Spleen (tissue), 13 donors: Measurements from ENCODE around the gene NPLOC4. TPM values are rescaled to one million over a fixed set of nuclear protein-coding genes. Genes with fewer than 3 reads are reported as not detected.

Experiments used
- DNase-seq: peaks from one replicate; pipeline ENCODE4 v3.0.0-alpha.2; 2020
- H3K27ac ChIP-seq, 8 donors: fragments of 200-600 bp; sonication (generic) in 7 of 8; 1 replicate in 4 of 8; 2 replicates in 4 of 8; pipeline versions ENCODE4 v1.5.0 to v1.8.0; 2016 to 2021; ENCODE audit warnings: inconsistent platforms in 4 of 8, mild to moderate bottlenecking in 4 of 8, moderate library complexity in 1 of 8
- H3K27me3 ChIP-seq, 7 donors: fragments of 200-600 bp; sonication (generic) in 6 of 7; replicated peaks in 1 of 7; 1 replicate in 4 of 7; 2 replicates in 3 of 7; pipeline versions ENCODE4 v1.5.0 to v1.8.0; 2016 to 2021; ENCODE audit warnings: inconsistent platforms in 3 of 7, mild to moderate bottlenecking in 1 of 7
- H3K36me3 ChIP-seq, 6 donors: fragments of 200-600 bp; sonication (generic) in 5 of 6; 1 replicate in 4 of 6; 2 replicates in 2 of 6; pipeline versions ENCODE4 v1.5.0 to v1.8.0; 2016 to 2021; ENCODE audit warnings: inconsistent platforms in 2 of 6
- H3K4me1 ChIP-seq, 6 donors: fragments of 200-600 bp; sonication (generic) in 5 of 6; 1 replicate in 3 of 6; 2 replicates in 3 of 6; pipeline versions ENCODE4 v1.5.0 to v1.8.0; 2016 to 2021; ENCODE audit warnings: inconsistent platforms in 3 of 6
- H3K4me3 ChIP-seq, 8 donors: fragments of 200-600 bp; sonication (generic) in 7 of 8; 1 replicate in 4 of 8; 2 replicates in 4 of 8; pipeline versions ENCODE4 v1.5.0 to v1.8.0; 2016 to 2021; ENCODE audit warnings: inconsistent platforms in 4 of 8, mild to moderate bottlenecking in 4 of 8, moderate library complexity in 2 of 8
- H3K9me3 ChIP-seq, 8 donors: fragments of 200-600 bp; sonication (generic) in 7 of 8; 1 replicate in 4 of 8; 2 replicates in 4 of 8; pipeline versions ENCODE4 v1.5.0 to v1.8.0; 2016 to 2021; ENCODE audit warnings: inconsistent platforms in 4 of 8
- POLR2A ChIP-seq, 3 donors: fragments of 450-650 bp; IDR thresholded peaks; one replicate each; pipeline ENCODE4 v1.5.1; 2017; ENCODE audit warnings: antibody characterized with exemption in 3 of 3, mild to moderate bottlenecking in 1 of 3
- POLR2AphosphoS5 ChIP-seq, 3 donors: sonication (generic); formaldehyde crosslinking; IDR thresholded peaks; one replicate each; pipeline ENCODE4 v1.5.1; 2017; ENCODE audit warnings: antibody characterized with exemption in 3 of 3
- WGBS, 5 donors: extraction: QIAGEN DNeasy Blood & Tissue Kit in 3 of 5; methylation state at CpG; one replicate each; pipeline versions ENCODE4 v1.1.5 to v1.1.7; 2013 to 2018; 5-methylcytosine and 5-hydroxymethylcytosine counted together
- intact Hi-C: fragments of 100-400 bp; cut with DNase I; formaldehyde crosslinking; loops from one replicate; pipeline ENCODE4 v1.15.0; 2023; ENCODE audit warnings: low total_unique reads
- long read RNA-seq, 2 donors: transcript quantifications; one replicate each; lab custom pipeline, GENCODE V29; 2026
- polyA plus RNA-seq, 3 donors: library from polyadenylated mRNA; stranded (reverse); fragments of 200-250 nt; gene quantifications; one replicate each; pipeline ENCODE4 v1.2.1, GENCODE V29; 2013
- total RNA-seq, 7 donors: library from RNA; depleted of rRNA in 3 of 7; stranded (reverse); fragments of >200 nt in 3 of 7; fragmentation: NEBNext Ultra II Directional in 4 of 7; extraction: Animal tissue kit (Norgen Biotek cat#: 25700) in 4 of 7; gene quantifications; one replicate each; pipeline versions ENCODE4 v1.1.0 to v1.2.1, GENCODE V29; 2016 to 2021
- TF ChIP-seq, protein P1 (sequence below), 11 experiments: fragments of 200-600 bp in 7 of 11; fragments of 450-650 bp in 4 of 11; sonication (generic) in 4 of 11; IDR thresholded peaks in 8 of 11; conservative IDR thresholded peaks in 3 of 11; 1 replicate in 7 of 11; 2 replicates in 4 of 11; pipeline versions ENCODE4 v1.4.0 to v1.8.0; 2016 to 2021; ENCODE audit warnings: antibody characterized with exemption in 11 of 11, inconsistent platforms in 4 of 11, mild to moderate bottlenecking in 1 of 11
- donor health status: healthy with polysubstance abuse.
- donor health status: DM: no; HTN: no; CAD: no; lungs with moderate emphysema.
- donor health status: DM: no; HTN: no; CAD: no.
- donor health status: Bipolar disorder and iron deficiency.
- donor health status: healthy.
- donor health status: DM: no; HTN: no; CAD: no.
- donor health status: DM: yes; HTN: yes; CAD: no.

The NPLOC4 gene
- total RNA-seq = 100 to 1,000 TPM in 4 of 7 donors, 10 to 100 TPM in 3; 68.8 to 130 (median 101) TPM
- polyA plus RNA-seq = 10 to 100 TPM; 19.3 to 42.8 (median 32.2) TPM
- long read RNA-seq, donor 1, full-length matches to known transcripts = 5 of 11 reads
- long read RNA-seq, donor 1, partial matches to known transcripts = 6 of 11 reads
- long read RNA-seq, donor 1, other reads (novel, unspliced or antisense) = 0 of 11 reads
- long read RNA-seq, donor 2, full-length matches to known transcripts = 6 of 6 reads
- long read RNA-seq, donor 2, partial matches to known transcripts = 0 of 6 reads
- long read RNA-seq, donor 2, other reads (novel, unspliced or antisense) = 0 of 6 reads

DNA sequence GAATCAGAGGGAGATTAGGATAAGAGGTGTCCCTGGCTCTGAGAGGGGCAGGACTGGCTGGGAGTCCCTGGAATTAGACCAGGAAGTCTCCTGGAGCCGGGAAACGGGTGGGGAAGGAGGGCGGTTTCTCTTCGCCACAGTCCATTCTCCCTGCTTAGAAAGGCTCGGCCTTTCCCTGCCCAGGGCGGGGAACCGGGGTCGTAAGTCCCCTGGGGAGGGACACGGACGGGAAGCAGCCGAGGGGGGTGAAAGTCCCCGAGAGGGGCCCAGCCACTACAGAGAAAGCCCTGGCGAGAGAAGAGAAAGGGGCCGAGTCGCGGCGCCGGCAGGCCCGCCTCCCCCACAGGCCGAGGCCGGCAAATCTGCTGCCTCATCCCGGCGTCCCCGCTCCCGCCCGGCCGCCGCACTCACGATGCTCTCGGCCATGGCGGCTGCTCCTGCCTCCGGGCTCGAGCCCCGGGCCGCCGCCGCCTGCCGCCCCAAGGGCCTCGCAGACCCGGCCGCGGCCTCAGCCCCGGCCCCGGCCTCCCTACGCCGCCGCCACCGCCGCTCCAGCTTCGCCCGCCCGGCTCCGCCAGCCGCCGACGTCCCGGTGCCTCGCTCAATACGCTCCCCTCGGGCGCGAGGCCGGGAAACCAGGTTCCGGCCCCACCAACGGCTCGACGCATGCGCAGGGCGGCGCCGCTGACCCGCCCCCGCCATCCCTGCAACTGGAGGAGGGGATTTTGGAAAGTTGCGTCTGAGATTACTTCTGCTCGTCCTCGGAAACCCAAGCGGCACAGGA is at the start of gene NPLOC4, which contains the start of gene TSPAN10:
TSS of gene NPLOC4 (minus strand) at position 608 of the 784 bp plus-strand sequence. CDS start at position 426, 182 bp downstream.
TSS of gene TSPAN10 (plus strand) at position 692 of the 784 bp plus-strand sequence. CDS start 5,217 bp downstream, outside the sequence.
- TF ChIP-seq POLR2A (IDR thresholded peaks at IDR 0.05) = peak in 2 of 3 donors; percentile 39 to 60
- TF ChIP-seq, protein P1, sequence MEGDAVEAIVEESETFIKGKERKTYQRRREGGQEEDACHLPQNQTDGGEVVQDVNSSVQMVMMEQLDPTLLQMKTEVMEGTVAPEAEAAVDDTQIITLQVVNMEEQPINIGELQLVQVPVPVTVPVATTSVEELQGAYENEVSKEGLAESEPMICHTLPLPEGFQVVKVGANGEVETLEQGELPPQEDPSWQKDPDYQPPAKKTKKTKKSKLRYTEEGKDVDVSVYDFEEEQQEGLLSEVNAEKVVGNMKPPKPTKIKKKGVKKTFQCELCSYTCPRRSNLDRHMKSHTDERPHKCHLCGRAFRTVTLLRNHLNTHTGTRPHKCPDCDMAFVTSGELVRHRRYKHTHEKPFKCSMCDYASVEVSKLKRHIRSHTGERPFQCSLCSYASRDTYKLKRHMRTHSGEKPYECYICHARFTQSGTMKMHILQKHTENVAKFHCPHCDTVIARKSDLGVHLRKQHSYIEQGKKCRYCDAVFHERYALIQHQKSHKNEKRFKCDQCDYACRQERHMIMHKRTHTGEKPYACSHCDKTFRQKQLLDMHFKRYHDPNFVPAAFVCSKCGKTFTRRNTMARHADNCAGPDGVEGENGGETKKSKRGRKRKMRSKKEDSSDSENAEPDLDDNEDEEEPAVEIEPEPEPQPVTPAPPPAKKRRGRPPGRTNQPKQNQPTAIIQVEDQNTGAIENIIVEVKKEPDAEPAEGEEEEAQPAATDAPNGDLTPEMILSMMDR (IDR thresholded peaks at IDR 0.05 in 8 of 11, conservative IDR thresholded peaks at IDR 0.05 in 3 of 11) = no peak
- TF ChIP-seq POLR2AphosphoS5 (IDR thresholded peaks at IDR 0.05) = peak; percentile 93 to 95 (median 94)

GRCh38 chr17:81686614-81687013 is 49.7 kb upstream of the NPLOC4 start:
- DNase-seq = no peak
- Histone ChIP-seq H3K4me3 (no peak overlapping the region), H3K27me3 (no peaks in the 10 kb centered on the region), H3K27ac (no peak overlapping the region), H3K4me1 (peaks cover 19 to 55% (median 39%) of the 10 kb centered on the region in 6 donors), H3K9me3 (no peaks in the 10 kb centered on the region), H3K36me3 (peaks cover 0 to 72% (median 60%) of the 10 kb centered on the region in 6 donors)
- WGBS, 5 donors = 90 to 100% (median 95%) methylated on average over 1 to 20 of the region's 20 CpGs
- TF ChIP-seq POLR2A (IDR thresholded peaks at IDR 0.05) = no peak
- TF ChIP-seq, protein P1 (IDR thresholded peaks at IDR 0.05 in 8 of 11, conservative IDR thresholded peaks at IDR 0.05 in 3 of 11) = no peak
- TF ChIP-seq POLR2AphosphoS5 (IDR thresholded peaks at IDR 0.05) = no peak
- intact Hi-C loops = no loop called here

More for the DNA sequence above, at the start of gene NPLOC4, which contains the start of gene TSPAN10:
- peak; percentile 95 for DNase-seq
- 0 to 1% (median 0%) methylated on average over 37 to 77 of the region's 77 CpGs for WGBS, 5 donors
- Histone ChIP-seq H3K27me3 (no peaks in the 10 kb centered on the region), H3K36me3 (peaks cover 0 to 14% (median 0%) of the 10 kb centered on the region in 6 donors), H3K4me3 (peak within 1 kb of the TSS; percentile 78 to 97 (median 87)), H3K4me1 (peaks cover 16 to 57% (median 44%) of the 10 kb centered on the region in 6 donors), H3K9me3 (no peaks in the 10 kb centered on the region), H3K27ac (peak within 1 kb of the TSS; percentile 71 to 96 (median 90))
- intact Hi-C loops = no loop called here

DNA sequence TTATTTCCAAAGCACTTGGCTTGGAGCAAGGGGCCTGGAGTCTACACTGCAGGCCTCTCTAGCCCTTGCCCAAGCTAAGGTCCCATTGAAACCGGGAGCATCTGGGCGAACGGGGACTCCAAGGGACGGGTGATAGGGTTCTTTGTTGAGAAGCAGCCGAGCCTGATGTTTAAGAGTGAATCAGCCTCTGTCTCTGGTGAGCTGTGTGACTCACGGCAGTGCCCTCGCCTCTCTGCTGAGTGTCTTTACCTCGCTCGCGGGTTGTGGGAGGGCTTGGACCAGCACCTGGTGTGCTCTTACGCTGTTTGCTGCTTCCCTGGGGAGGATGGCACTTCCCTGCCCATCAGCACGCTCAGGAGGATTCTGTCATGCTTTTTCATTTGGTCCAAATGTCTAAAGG is 48.2 kb upstream of the NPLOC4 start:
- intact Hi-C loops = no loop called here
- Histone ChIP-seq H3K36me3 (peaks cover 0 to 72% (median 56%) of the 10 kb centered on the region in 6 donors), H3K4me3 (peak overlapping the region in 7 of 8 donors; percentile 92 to 100 (median 98)), H3K4me1 (peaks cover 19 to 60% (median 39%) of the 10 kb centered on the region in 6 donors), H3K27ac (peak overlapping the region in 3 of 8 donors; percentile 91 to 95 (median 95)), H3K27me3 (no peaks in the 10 kb centered on the region), H3K9me3 (no peaks in the 10 kb centered on the region)
- 76 to 83% (median 78%) methylated on average over 9 to 12 of the region's 12 CpGs for WGBS, 5 donors
- TF ChIP-seq POLR2A (IDR thresholded peaks at IDR 0.05) (no peak), POLR2AphosphoS5 (IDR thresholded peaks at IDR 0.05) (no peak)
- TF ChIP-seq, protein P1 (IDR thresholded peaks at IDR 0.05 in 8 of 11, conservative IDR thresholded peaks at IDR 0.05 in 3 of 11) = no peak
- no peak for DNase-seq
